IPS DF 6.9 (cell line): Measurements from ENCODE around the gene TGM5.
A peak's percentile ranks its signal among the peaks of the same experiment; 100 is the strongest.
"Not testable (repeated sequence)": the region's sequence is repeated elsewhere in the genome, so short reads cannot be mapped to it uniquely, and the experiment has no call there.

Experiments used
- DNase-seq: peaks from one replicate; pipeline ENCODE4 v3.0.0-alpha.2; 2013; ENCODE audit warnings: low read depth, low spot score
- H3K27ac ChIP-seq: one replicate; pipeline ENCODE4 v1.5.1; 2013; ENCODE audit warnings: low read length, control low read depth
- H3K27me3 ChIP-seq: 2 replicates; pipeline ENCODE4 v1.6.1; 2013; ENCODE audit warnings: mild to moderate bottlenecking, low read length; ENCODE audit not compliant: control insufficient read depth, insufficient read depth
- H3K36me3 ChIP-seq: 2 replicates; pipeline ENCODE4 v1.6.1; 2013; ENCODE audit warnings: low read length; ENCODE audit not compliant: control insufficient read depth, insufficient read depth
- H3K4me1 ChIP-seq: 2 replicates; pipeline ENCODE4 v1.6.1; 2013; ENCODE audit warnings: low read length; ENCODE audit not compliant: control insufficient read depth, insufficient read depth
- H3K4me3 ChIP-seq: 2 replicates; pipeline ENCODE4 v1.5.1; 2013; ENCODE audit warnings: mild to moderate bottlenecking, low read length
- H3K9me3 ChIP-seq: 2 replicates; pipeline ENCODE4 v1.6.1; 2013; ENCODE audit warnings: low read length, inconsistent platforms; ENCODE audit not compliant: control insufficient read depth, insufficient read depth
- WGBS: extraction: QIAGEN DNeasy Blood & Tissue Kit; methylation state at CpG from one replicate; pipeline ENCODE4 v1.1.7; 2013; ENCODE audit warnings: mixed read lengths, missing lambda C conversion rate; ENCODE audit not compliant: insufficient read length, insufficient coverage; 5-methylcytosine and 5-hydroxymethylcytosine counted together

The TGM5 gene

GRCh38 chr15:43266834-43267233, at the start of gene TGM5:
TGM5 (minus strand) TSS chr15:43266928; CDS start chr15:43266849, 79 bp downstream.
- no peak within 1 kb of the TSS for H3K4me3 ChIP-seq
- no peaks in the 10 kb centered on the region for H3K9me3 ChIP-seq
- H3K36me3 ChIP-seq = no peaks in the 10 kb centered on the region
- no CpG with 5 or more reads among the region's 8 CpGs for WGBS
- no peaks in the 10 kb centered on the region for H3K27me3 ChIP-seq
- H3K4me1 ChIP-seq = no peaks in the 10 kb centered on the region
- no peak within 1 kb of the TSS for H3K27ac ChIP-seq
- no peak for DNase-seq

GRCh38 chr15:43314171-43314570, 47.4 kb upstream of the TGM5 start:
- Histone ChIP-seq H3K36me3 (no peaks in the 10 kb centered on the region), H3K4me3 (no peak overlapping the region), H3K4me1 (no peaks in the 10 kb centered on the region; the same call in 1 of the 2 replicates), H3K27ac (no peak overlapping the region), H3K9me3 (no peaks in the 10 kb centered on the region), H3K27me3 (no peaks in the 10 kb centered on the region)
- no CpG with 5 or more reads among the region's 3 CpGs for WGBS
- DNase-seq = no peak

- no peaks in the 10 kb centered on the region for H3K27me3 ChIP-seq
- no peak for DNase-seq
- no peak overlapping the region for H3K4me3 ChIP-seq
- no CpG with 5 or more reads among the region's 4 CpGs for WGBS
- no peak overlapping the region for H3K27ac ChIP-seq
- no peaks in the 10 kb centered on the region; the same call in 1 of the 2 replicates for H3K4me1 ChIP-seq
- no peaks in the 10 kb centered on the region for H3K36me3 ChIP-seq
- no peaks in the 10 kb centered on the region for H3K9me3 ChIP-seq
Observed at GRCh38 chr15:43312378-43312777, 45.6 kb upstream of the TGM5 start.

- Histone ChIP-seq H3K9me3 (no peaks in the 10 kb centered on the region), H3K27ac (no peak within 1 kb of the TSS), H3K27me3 (no peaks in the 10 kb centered on the region), H3K36me3 (no peaks in the 10 kb centered on the region), H3K4me1 (peaks cover 2% of the 10 kb centered on the region; the same call in 1 of the 2 replicates), H3K4me3 (no peak within 1 kb of the TSS)
- no CpG with 5 or more reads among the region's 11 CpGs for WGBS
- DNase-seq = no peak
Observed at GRCh38 chr15:43302205-43302817, 35.6 kb upstream of the TGM5 start, which contains the start of gene TGM7. TGM7 (minus strand) TSS chr15:43302255.

- H3K4me1 ChIP-seq = peaks cover 2% of the 10 kb centered on the region; the same call in 1 of the 2 replicates
- no peaks in the 10 kb centered on the region for H3K9me3 ChIP-seq
- H3K4me3 ChIP-seq = no peak overlapping the region
- DNase-seq = no peak
- no peak overlapping the region for H3K27ac ChIP-seq
- H3K36me3 ChIP-seq = no peaks in the 10 kb centered on the region
- H3K27me3 ChIP-seq = no peaks in the 10 kb centered on the region
Observed at GRCh38 chr15:43299884-43300283, 33.2 kb upstream of the TGM5 start.

GRCh38 chr15:43299411-43299810, 32.7 kb upstream of the TGM5 start:
- Histone ChIP-seq H3K27ac (no peak overlapping the region), H3K36me3 (no peaks in the 10 kb centered on the region), H3K9me3 (no peaks in the 10 kb centered on the region), H3K4me3 (no peak overlapping the region), H3K4me1 (peaks cover 2% of the 10 kb centered on the region; the same call in 1 of the 2 replicates), H3K27me3 (no peaks in the 10 kb centered on the region)
- DNase-seq = no peak
- 100% methylated on average over 1 of the region's 3 CpGs for WGBS

- peaks cover 5% of the 10 kb centered on the region; the same call in 1 of the 2 replicates for H3K4me1 ChIP-seq
- no peak overlapping the region for H3K4me3 ChIP-seq
- no peak overlapping the region for H3K27ac ChIP-seq
- WGBS = no CpG with 5 or more reads among the region's 6 CpGs
- H3K27me3 ChIP-seq = no peaks in the 10 kb centered on the region
- H3K36me3 ChIP-seq = no peaks in the 10 kb centered on the region
- H3K9me3 ChIP-seq = no peaks in the 10 kb centered on the region
- no peak for DNase-seq
Observed at GRCh38 chr15:43294091-43294706, 27.5 kb upstream of the TGM5 start.

GRCh38 chr15:43293432-43293831, 26.7 kb upstream of the TGM5 start:
- H3K9me3 ChIP-seq = no peaks in the 10 kb centered on the region
- H3K27ac ChIP-seq = no peak overlapping the region
- DNase-seq = peak; percentile 31
- no peaks in the 10 kb centered on the region for H3K36me3 ChIP-seq
- H3K27me3 ChIP-seq = no peaks in the 10 kb centered on the region
- H3K4me1 ChIP-seq = peaks cover 5% of the 10 kb centered on the region; the same call in 1 of the 2 replicates
- no peak overlapping the region; the same call in 1 of the 2 replicates for H3K4me3 ChIP-seq
- no CpG with 5 or more reads among the region's 24 CpGs for WGBS

GRCh38 chr15:43292375-43293078, 25.8 kb upstream of the TGM5 start:
- no CpG with 5 or more reads among the region's 12 CpGs for WGBS
- Histone ChIP-seq H3K27me3 (no peaks in the 10 kb centered on the region), H3K36me3 (no peaks in the 10 kb centered on the region), H3K4me1 (peaks cover 4% of the 10 kb centered on the region; the same call in 1 of the 2 replicates), H3K4me3 (no peak overlapping the region), H3K27ac (no peak overlapping the region), H3K9me3 (no peaks in the 10 kb centered on the region)
- DNase-seq = no peak

GRCh38 chr15:43289656-43290055, 22.9 kb upstream of the TGM5 start:
- not testable (repeated sequence) for H3K4me3 ChIP-seq, H3K27ac ChIP-seq, H3K9me3 ChIP-seq, H3K4me1 ChIP-seq, DNase-seq, H3K36me3 ChIP-seq, H3K27me3 ChIP-seq
- no CpG with 5 or more reads among the region's 3 CpGs for WGBS
